Activated CD8-positive, alpha-beta memory T cell treated with anti-CD3 and anti-CD28 coated beads, Interleukin-2, amount 50 U/mL, for 24 hours (primary cell): Measurements from ENCODE around the gene FAT2.

ENCODE experiments used
- DNase-seq: peaks from one replicate; pipeline ENCODE4 v3.0.0-alpha.2; 2020; ENCODE audit errors: extremely low read depth

Gene FAT2

GRCh38 chr5:151555760-151556576, 35.2 kb downstream of the FAT2 start:
- DNase-seq, result no peak

- DNase-seq, result no peak
Measured at GRCh38 chr5:151553695-151554094, 37.4 kb downstream of the FAT2 start.

GRCh38 chr5:151553130-151553670, 37.9 kb downstream of the FAT2 start:
- no peak for DNase-seq

GRCh38 chr5:151551985-151552384, 39.1 kb downstream of the FAT2 start:
- no peak for DNase-seq

- no peak for DNase-seq
Measured at GRCh38 chr5:151550146-151550545, 41.0 kb downstream of the FAT2 start.

GRCh38 chr5:151549713-151550112, 41.4 kb downstream of the FAT2 start:
- DNase-seq, result no peak

- DNase-seq, result no peak
Measured at GRCh38 chr5:151547364-151547763, 43.8 kb downstream of the FAT2 start.

- no peak for DNase-seq
Measured at GRCh38 chr5:151541571-151541970, 49.6 kb downstream of the FAT2 start.
